Hippocampal formation (tissue), 2 donors: Measurements from ENCODE around the gene CAPG.

Experiments used
- DNase-seq, 2 donors: peaks; one replicate each; lab custom pipeline; 2025; lab: John Stamatoyannopoulos, UW

The CAPG gene

GRCh38 chr2:85356186-85356585 is 54.0 kb downstream of the CAPG start:
- no peak for DNase-seq

- no peak for DNase-seq
Measured at GRCh38 chr2:85355521-85355920, 54.6 kb downstream of the CAPG start.

GRCh38 chr2:85355073-85355410 is 55.1 kb downstream of the CAPG start:
- DNase-seq: no peak

GRCh38 chr2:85354286-85355072 is 55.7 kb downstream of the CAPG start, which contains the start of the genes ELMOD3 and RETSAT:
Gene ELMOD3, plus strand, starts transcription at chr2:85354769. Its CDS starts 2,430 bp downstream, at chr2:85357199.
Gene RETSAT, minus strand, starts transcription at chr2:85354528. Its CDS starts 21 bp downstream, at chr2:85354507.
- peak; percentile 95 to 98 for DNase-seq

- DNase-seq: no peak
Measured at GRCh38 chr2:85353876-85354285, 56.3 kb downstream of the CAPG start.

- DNase-seq: no peak
Measured at GRCh38 chr2:85347599-85347998, 62.6 kb downstream of the CAPG start.
